SK-N-SH treated with all-trans-retinoic acid at 6 μM for 48 hours (cell line): ENCODE measurements around the gene USP28.

Source experiments
- ARNTL ChIP-seq: fragments of 450-650 bp; formaldehyde crosslinking; IDR thresholded peaks from 2 replicates; pipeline ENCODE4 v1.5.0; 2020; ENCODE audit warnings: low read depth, mild to moderate bottlenecking, moderate library complexity, borderline replicate concordance
- ZFP3 ChIP-seq: fragments of 250-450 bp; sonication (Bioruptor Pico); IDR thresholded peaks from 2 replicates; pipeline ENCODE4 v1.5.0; 2020; ENCODE audit warnings: mild to moderate bottlenecking, moderate library complexity

- TF ChIP-seq ZFP3 (CRISPR knock-in tag) (no peak), ARNTL (CRISPR knock-in tag) (no peak)
These were observed 9.0 kb upstream of the USP28 start for GRCh38 chr11:113884361-113884836.
